Activated CD4-positive, alpha-beta T cell treated with anti-CD3 and anti-CD28 coated beads, Interleukin-2, amount 50 U/mL, for 24 hours (primary cell): ENCODE data around the gene KDM5A.
"Not testable (repeated sequence)": the region's sequence is repeated elsewhere in the genome, so short reads cannot be mapped to it uniquely, and the experiment has no call there.

Source experiments
- DNase-seq, 2 donors: peaks; one replicate each; pipeline ENCODE4 v3.0.0-alpha.2; 2020; ENCODE audit warnings: low read depth in 1 of 2, low spot score in 1 of 2

KDM5A gene

GRCh38 chr12:389142-390096 lies at the start of gene KDM5A:
TSS of gene KDM5A (minus strand) at chr12:389320. CDS start at chr12:389091, 229 bp downstream.
- peak; percentile 84 to 86 for DNase-seq

- DNase-seq, result not testable (repeated sequence)
Observed at GRCh38 chr12:435737-436136, 46.6 kb upstream of the KDM5A start.

- DNase-seq, result no peak
Observed at GRCh38 chr12:422526-422925, 33.4 kb upstream of the KDM5A start.

- no peak for DNase-seq
Observed at GRCh38 chr12:418432-418831, 29.3 kb upstream of the KDM5A start.

- no peak for DNase-seq
Observed at GRCh38 chr12:414859-415258, 25.7 kb upstream of the KDM5A start.

- no peak for DNase-seq
Observed at GRCh38 chr12:402029-402389, 12.9 kb upstream of the KDM5A start.

GRCh38 chr12:401235-402028 lies 12.3 kb upstream of the KDM5A start, which contains the start of gene CCDC77:
TSS of gene CCDC77 (plus strand) at chr12:401644. CDS start at chr12:409384, 7,740 bp downstream.
- DNase-seq, result peak; percentile 89 to 90

GRCh38 chr12:400828-401227 lies 11.7 kb upstream of the KDM5A start:
- DNase-seq, result no peak

- no peak for DNase-seq
Observed at GRCh38 chr12:388541-389141, 479 bp downstream of the KDM5A start.

- DNase-seq, result no peak
Observed at GRCh38 chr12:388012-388411, 1.1 kb downstream of the KDM5A start.

GRCh38 chr12:386651-387050 lies 2.5 kb downstream of the KDM5A start:
- no peak for DNase-seq

GRCh38 chr12:370739-371485 lies 18.2 kb downstream of the KDM5A start:
- DNase-seq, result not testable (repeated sequence)

GRCh38 chr12:367972-368371 lies 21.1 kb downstream of the KDM5A start:
- no peak for DNase-seq

- DNase-seq, result no peak
Observed at GRCh38 chr12:366820-367219, 22.3 kb downstream of the KDM5A start.

GRCh38 chr12:359091-359490 lies 30.0 kb downstream of the KDM5A start:
- DNase-seq, result no peak

- DNase-seq, result no peak
Observed at GRCh38 chr12:356276-356988, 32.7 kb downstream of the KDM5A start.

GRCh38 chr12:351197-351596 lies 37.9 kb downstream of the KDM5A start:
- not testable (repeated sequence) for DNase-seq

GRCh38 chr12:349625-350024 lies 39.5 kb downstream of the KDM5A start:
- not testable (repeated sequence) for DNase-seq

GRCh38 chr12:343036-343435 lies 46.1 kb downstream of the KDM5A start:
- DNase-seq, result not testable (repeated sequence)

GRCh38 chr12:337039-337438 lies 52.1 kb downstream of the KDM5A start:
- no peak for DNase-seq
